Natural killer cell (primary cell): ENCODE results near the gene DLEC1. TPM values are rescaled to one million over a fixed set of nuclear protein-coding genes. Genes with fewer than 3 reads are reported as not detected.
A peak's percentile ranks its signal among the peaks of the same experiment; 100 is the strongest.

Experiments used
- ATAC-seq, 3 donors: fragments of 150-1000 bp in 2 of 3; fragments of 200-7000 bp in 1 of 3; cut with Tn5 transposase; 1 replicate in 1 of 3; 2 replicates in 2 of 3; pipeline ENCODE4 v1.10.0; 2021; ENCODE audit warnings: mild to moderate bottlenecking in 2 of 3, moderate library complexity in 2 of 3
- DNase-seq, 2 donors: peaks; one replicate each; pipeline versions ENCODE4 v3.0.0 to v3.0.0-alpha.2; 2013 to 2021; ENCODE audit warnings: mixed read lengths in 1 of 2
- H3K27ac ChIP-seq: one replicate; pipeline ENCODE4 v1.5.1; 2013; ENCODE audit warnings: mild to moderate bottlenecking, low read length
- H3K27me3 ChIP-seq: one replicate; pipeline ENCODE4 v1.6.1; 2013; ENCODE audit warnings: low read length; ENCODE audit not compliant: control insufficient read depth, insufficient read depth
- H3K36me3 ChIP-seq: one replicate; pipeline ENCODE4 v1.6.1; 2013; ENCODE audit warnings: low read length; ENCODE audit not compliant: control insufficient read depth, insufficient read depth
- H3K4me1 ChIP-seq: one replicate; pipeline ENCODE4 v1.6.1; 2013; ENCODE audit warnings: low read length; ENCODE audit not compliant: control insufficient read depth, insufficient read depth
- H3K4me3 ChIP-seq: one replicate; pipeline ENCODE4 v1.5.1; 2013; ENCODE audit warnings: low read length
- H3K9me3 ChIP-seq: one replicate; pipeline ENCODE4 v1.6.1; 2013; ENCODE audit warnings: low read length; ENCODE audit not compliant: control insufficient read depth, insufficient read depth
- H3K27ac Mint-ChIP-seq, 2 donors: one replicate each; pipeline ENCODE4 v1.8.0; 2022; ENCODE audit warnings: mild to moderate bottlenecking in 2 of 2, mixed read lengths in 2 of 2, moderate library complexity in 1 of 2
- H3K27me3 Mint-ChIP-seq, 2 donors: one replicate each; pipeline ENCODE4 v1.8.0; 2022; ENCODE audit warnings: low read depth in 2 of 2, mixed read lengths in 2 of 2
- H3K36me3 Mint-ChIP-seq: one replicate; pipeline ENCODE4 v1.8.0; 2022; ENCODE audit warnings: mixed read lengths
- H3K4me1 Mint-ChIP-seq, 2 donors: one replicate each; pipeline ENCODE4 v1.8.0; 2022; ENCODE audit warnings: mixed read lengths in 2 of 2
- H3K4me3 Mint-ChIP-seq: one replicate; pipeline ENCODE4 v1.8.0; 2022; ENCODE audit warnings: mild to moderate bottlenecking, moderate library complexity, mixed read lengths
- H3K9me3 Mint-ChIP-seq, 2 donors: one replicate each; pipeline ENCODE4 v1.8.0; 2022; ENCODE audit warnings: mixed read lengths in 2 of 2
- CTCF ChIP-seq: fragments of 200-600 bp; IDR thresholded peaks from one replicate; pipeline ENCODE4 v1.8.0; 2022; ENCODE audit warnings: antibody characterized with exemption
- WGBS: methylation state at CpG from one replicate; pipeline ENCODE4 v1.1.7; 2013; ENCODE audit warnings: missing lambda C conversion rate; ENCODE audit not compliant: insufficient coverage; 5-methylcytosine and 5-hydroxymethylcytosine counted together
- intact Hi-C: fragments of 100-400 bp; cut with micrococcal nuclease; formaldehyde crosslinking; loops from one replicate; pipeline ENCODE4 v1.14.2; 2022
- total RNA-seq, 4 donors: library from RNA; stranded (reverse); fragments of 120-200 nt in 1 of 4; gene quantifications; one replicate each; pipeline versions ENCODE4 v1.2.3 to v1.2.4, GENCODE V29; 2013 to 2022

DLEC1 gene
- total RNA-seq, 3 donors from 2014 or later (not counting 1 experiment from before 2014, with no cell fraction given): 6.1 to 7.5 (median 7.0) TPM

DNA sequence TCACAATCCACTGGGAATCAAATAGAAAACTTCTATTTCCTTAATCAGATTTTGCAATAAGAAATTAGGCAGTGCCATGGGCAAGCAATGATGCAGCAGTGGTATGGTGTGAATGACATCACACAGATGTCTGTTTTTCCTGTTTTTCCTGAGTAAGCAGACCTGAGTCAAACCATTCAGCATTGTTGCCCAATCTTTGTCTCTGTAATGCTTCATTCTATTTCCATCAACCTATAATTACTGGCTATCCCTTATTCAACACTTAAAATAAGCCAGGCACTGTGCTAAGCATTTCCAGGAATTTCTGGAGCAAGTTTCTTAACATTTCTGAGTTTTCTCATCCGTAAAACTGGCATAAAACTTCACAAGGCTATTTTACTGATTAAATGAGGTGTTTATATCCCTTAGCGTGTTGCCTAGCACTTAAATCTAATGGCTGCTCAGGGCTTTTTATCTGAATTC lies 115.1 kb downstream of the DLEC1 start:
- H3K36me3 ChIP-seq: no peaks in the 10 kb centered on the region
- peaks cover 14% of the 10 kb centered on the region for H3K4me1 ChIP-seq
- no peak for ATAC-seq
- peak overlapping the region in 1 of 2 donors; percentile 31 for H3K27ac Mint-ChIP-seq
- no peak overlapping the region for H3K27ac ChIP-seq
- H3K27me3 ChIP-seq: no peaks in the 10 kb centered on the region
- H3K9me3 Mint-ChIP-seq: no peaks in the 10 kb centered on the region
- H3K9me3 ChIP-seq: no peaks in the 10 kb centered on the region
- H3K36me3 Mint-ChIP-seq: no peaks in the 10 kb centered on the region
- TF ChIP-seq CTCF: no peak
- H3K4me1 Mint-ChIP-seq: peaks cover 11 to 21% of the 10 kb centered on the region in 2 donors
- WGBS: 86% methylated on average over 2 of the region's 2 CpGs
- H3K4me3 ChIP-seq: no peak overlapping the region
- no peak overlapping the region for H3K4me3 Mint-ChIP-seq
- no peaks in the 10 kb centered on the region for H3K27me3 Mint-ChIP-seq
- intact Hi-C loops: no loop called here
- no peak for DNase-seq

- no peak overlapping the region for H3K4me3 ChIP-seq
- peaks cover 11 to 21% of the 10 kb centered on the region in 2 donors for H3K4me1 Mint-ChIP-seq
- TF ChIP-seq CTCF: no peak
- intact Hi-C loops: no loop called here
- WGBS: 58% methylated on average over 2 of the region's 2 CpGs
- H3K27ac ChIP-seq: no peak overlapping the region
- no peaks in the 10 kb centered on the region for H3K9me3 Mint-ChIP-seq
- no peaks in the 10 kb centered on the region for H3K36me3 Mint-ChIP-seq
- no peak overlapping the region for H3K27ac Mint-ChIP-seq
- H3K27me3 ChIP-seq: no peaks in the 10 kb centered on the region
- no peaks in the 10 kb centered on the region for H3K9me3 ChIP-seq
- H3K27me3 Mint-ChIP-seq: no peaks in the 10 kb centered on the region
- H3K4me3 Mint-ChIP-seq: no peak overlapping the region
- H3K36me3 ChIP-seq: no peaks in the 10 kb centered on the region
- ATAC-seq (no peak), DNase-seq (no peak)
- peaks cover 14% of the 10 kb centered on the region for H3K4me1 ChIP-seq
Measured at GRCh38 chr3:38154625-38155255, 115.7 kb downstream of the DLEC1 start.

- H3K9me3 Mint-ChIP-seq: no peaks in the 10 kb centered on the region
- no peak overlapping the region for H3K27ac ChIP-seq
- ATAC-seq: no peak
- intact Hi-C loops: no loop called here
- peaks cover 11 to 19% of the 10 kb centered on the region in 2 donors for H3K4me1 Mint-ChIP-seq
- H3K4me3 Mint-ChIP-seq: no peak overlapping the region
- no peak for TF ChIP-seq CTCF
- no peaks in the 10 kb centered on the region for H3K9me3 ChIP-seq
- H3K27me3 Mint-ChIP-seq: no peaks in the 10 kb centered on the region
- DNase-seq: no peak
- peaks cover 14% of the 10 kb centered on the region for H3K4me1 ChIP-seq
- no peak overlapping the region for H3K27ac Mint-ChIP-seq
- no peak overlapping the region for H3K4me3 ChIP-seq
- WGBS: 93% methylated on average over 1 of the region's 2 CpGs
- H3K36me3 ChIP-seq: no peaks in the 10 kb centered on the region
- H3K36me3 Mint-ChIP-seq: no peaks in the 10 kb centered on the region
- no peaks in the 10 kb centered on the region for H3K27me3 ChIP-seq
Measured at GRCh38 chr3:38155825-38156224, 116.8 kb downstream of the DLEC1 start.

DNA sequence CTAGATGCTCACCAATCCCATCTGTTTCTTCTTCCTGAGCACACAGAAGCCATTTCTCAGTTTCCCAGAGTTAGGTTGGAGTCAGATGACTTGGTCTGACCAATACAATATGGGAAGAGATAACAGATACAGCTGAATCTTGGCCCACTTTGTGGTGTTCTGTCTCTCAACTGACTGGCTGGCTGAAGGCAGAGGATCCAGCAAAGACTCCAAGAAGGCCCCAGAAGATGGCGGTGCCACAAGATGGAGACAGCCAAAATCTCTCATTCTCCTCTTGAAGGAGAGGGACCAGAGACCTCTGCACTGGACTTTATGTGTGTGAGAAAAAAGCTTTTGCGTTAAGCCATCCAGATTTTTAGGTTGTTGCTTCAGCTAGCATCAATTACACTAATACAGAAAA lies 118.1 kb downstream of the DLEC1 start:
- H3K27ac Mint-ChIP-seq: no peak overlapping the region
- H3K27me3 Mint-ChIP-seq: no peaks in the 10 kb centered on the region
- Histone ChIP-seq H3K4me3 (no peak overlapping the region), H3K9me3 (no peaks in the 10 kb centered on the region), H3K27me3 (no peaks in the 10 kb centered on the region), H3K36me3 (no peaks in the 10 kb centered on the region), H3K27ac (no peak overlapping the region), H3K4me1 (peaks cover 3% of the 10 kb centered on the region)
- intact Hi-C loops: no loop called here
- DNase-seq: no peak
- no peaks in the 10 kb centered on the region for H3K36me3 Mint-ChIP-seq
- no peaks in the 10 kb centered on the region for H3K9me3 Mint-ChIP-seq
- H3K4me3 Mint-ChIP-seq: no peak overlapping the region
- ATAC-seq: no peak
- 95% methylated on average over 2 of the region's 2 CpGs for WGBS
- H3K4me1 Mint-ChIP-seq: peaks cover under 1 to 6% of the 10 kb centered on the region in 2 donors
- no peak for TF ChIP-seq CTCF
